Adrenal gland (tissue), 5 donors: ENCODE data around the gene TPGS2.

Experiments
- POLR2A ChIP-seq, 2 donors: fragments of 450-650 bp; IDR thresholded peaks; one replicate each; pipeline ENCODE4 v1.6.1; 2017; ENCODE audit warnings: antibody characterized with exemption in 2 of 2, mild to moderate bottlenecking in 2 of 2, moderate library complexity in 1 of 2
- TF ChIP-seq, protein P1 (sequence below), 6 experiments: fragments of 450-650 bp in 4 of 6; fragments of 200-600 bp in 2 of 6; sonication (generic) in 1 of 6; IDR thresholded peaks; 1 replicate in 5 of 6; 2 replicates in 1 of 6; pipeline versions ENCODE4 v1.5.1 to v1.8.0; 2016 to 2021; ENCODE audit warnings: antibody characterized with exemption in 6 of 6, mild to moderate bottlenecking in 2 of 6, moderate library complexity in 1 of 6
- donor health status: DM: no; HTN: no; CAD: no.

DNA sequence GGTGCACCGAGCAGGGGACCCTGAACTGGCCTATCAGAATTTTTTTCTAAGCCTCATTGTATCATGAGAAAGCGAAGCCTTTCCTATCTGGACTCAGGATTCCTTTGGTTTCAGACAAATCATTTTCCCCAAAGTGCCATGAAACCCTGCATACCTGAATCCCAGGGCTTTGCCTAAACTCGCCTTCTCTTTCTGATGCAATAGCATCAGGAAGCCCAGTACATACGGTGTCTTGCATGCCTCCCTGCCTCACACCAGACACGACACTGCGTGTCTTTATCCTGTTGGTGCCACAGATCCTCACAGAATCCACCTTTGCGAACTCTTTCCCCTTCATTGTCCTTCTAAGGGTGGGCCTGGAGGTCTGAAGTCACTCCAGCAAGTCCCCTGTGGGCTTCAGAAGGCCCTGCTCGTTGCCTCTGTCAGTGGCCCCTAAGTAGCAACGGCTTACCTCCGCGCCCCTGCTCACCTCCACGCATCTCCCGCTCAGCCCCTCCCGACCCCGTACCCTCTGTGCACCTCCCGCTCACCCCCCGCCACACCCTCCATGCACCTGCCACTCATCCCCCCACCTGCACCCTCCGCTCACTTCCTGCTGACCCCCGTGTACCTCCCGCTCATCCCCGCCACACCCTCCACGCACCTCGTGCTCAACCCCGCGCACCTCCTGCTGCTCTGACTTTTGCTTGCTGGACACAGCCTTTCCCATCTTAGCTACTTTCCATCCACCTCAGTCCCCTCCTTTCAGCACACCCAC is 83.4 kb downstream of the TPGS2 start:
- TF ChIP-seq, protein P1, sequence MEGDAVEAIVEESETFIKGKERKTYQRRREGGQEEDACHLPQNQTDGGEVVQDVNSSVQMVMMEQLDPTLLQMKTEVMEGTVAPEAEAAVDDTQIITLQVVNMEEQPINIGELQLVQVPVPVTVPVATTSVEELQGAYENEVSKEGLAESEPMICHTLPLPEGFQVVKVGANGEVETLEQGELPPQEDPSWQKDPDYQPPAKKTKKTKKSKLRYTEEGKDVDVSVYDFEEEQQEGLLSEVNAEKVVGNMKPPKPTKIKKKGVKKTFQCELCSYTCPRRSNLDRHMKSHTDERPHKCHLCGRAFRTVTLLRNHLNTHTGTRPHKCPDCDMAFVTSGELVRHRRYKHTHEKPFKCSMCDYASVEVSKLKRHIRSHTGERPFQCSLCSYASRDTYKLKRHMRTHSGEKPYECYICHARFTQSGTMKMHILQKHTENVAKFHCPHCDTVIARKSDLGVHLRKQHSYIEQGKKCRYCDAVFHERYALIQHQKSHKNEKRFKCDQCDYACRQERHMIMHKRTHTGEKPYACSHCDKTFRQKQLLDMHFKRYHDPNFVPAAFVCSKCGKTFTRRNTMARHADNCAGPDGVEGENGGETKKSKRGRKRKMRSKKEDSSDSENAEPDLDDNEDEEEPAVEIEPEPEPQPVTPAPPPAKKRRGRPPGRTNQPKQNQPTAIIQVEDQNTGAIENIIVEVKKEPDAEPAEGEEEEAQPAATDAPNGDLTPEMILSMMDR (IDR thresholded peaks at IDR 0.05): no peak
- TF ChIP-seq POLR2A (IDR thresholded peaks at IDR 0.05): no peak
